ENCODE data around the gene CCL13. TPM values are rescaled to one million over a fixed set of nuclear protein-coding genes. Genes with fewer than 3 reads are reported as not detected.

The CCL13 gene
- total and polyA plus RNA-seq, 10 of the 15 experiments (the other 5 are each of a cell fraction or from before 2014, with no cell fraction given): not detected

- H3K4me3 ChIP-seq: no peak overlapping the region
- H3K36me3 ChIP-seq (ENCODE audit: control insufficient read depth in 2 of 2, insufficient read depth in 2 of 2, low read length in 1 of 2): no peaks in the 10 kb centered on the region
- H2AFZ ChIP-seq (ENCODE audit: control insufficient read depth, low read depth, low read length): no peak overlapping the region
- no peak overlapping the region for H3K4me2 ChIP-seq (ENCODE audit: control insufficient read depth, insufficient read depth)
- H4K20me1 ChIP-seq (ENCODE audit: control insufficient read depth, insufficient read depth): no peaks in the 10 kb centered on the region
- DNase-seq (ENCODE audit: low read depth, low spot score) (no peak), FAIRE-seq (no peak), ATAC-seq (no peak)
- in situ Hi-C loops (cut with MboI) (no loop called here), intact Hi-C loops (cut with micrococcal nuclease; ENCODE audit: unreplicated experiment) (no loop called here)
- ChIA-PET SMC1A (ENCODE audit: uncharacterized antibody, unreplicated experiment) (interaction anchor here (1.9 kb wide), 1 partner anchor 9 kb away, joined by 7 read pairs; no protein-coding TSS in a partner anchor), POLR2A (no interaction called here), CTCF (interaction anchor here (2.2 kb wide), 1 partner anchor 10 kb away, joined by 19 read pairs; the partner anchor contains the start of gene CCL1), RAD21 (ENCODE audit: unreplicated experiment) (no interaction called here)
- no peak overlapping the region for H3K27ac ChIP-seq (ENCODE audit: control insufficient read depth, insufficient read depth)
- no peaks in the 10 kb centered on the region for H3K9me3 ChIP-seq (replicated peaks; ENCODE audit: control insufficient read depth, insufficient read depth, low read length)
- no TSS peak for BruUV-seq (replicated peaks)
- TF ChIP-seq USF1 (IDR thresholded peaks at IDR 0.05; ENCODE audit: borderline replicate concordance, extremely low read length, insufficient read depth, low read depth, low read length): no peak
- TF ChIP-seq KDM1A (IDR thresholded peaks at IDR 0.05; ENCODE audit: borderline replicate concordance): no peak
- no peak for TF ChIP-seq HCFC1 (IDR thresholded peaks at IDR 0.05; ENCODE audit: low read length)
- no peak for TF ChIP-seq NFXL1 (IDR thresholded peaks at IDR 0.05; ENCODE audit: borderline replicate concordance)
- no peak for TF ChIP-seq IRF4 (IDR thresholded peaks at IDR 0.05; ENCODE audit: low read depth, low read length)
- no peak for TF ChIP-seq RBBP5 (conservative IDR thresholded peaks at IDR 0.05)
- TF ChIP-seq ESRRA (IDR thresholded peaks at IDR 0.05; ENCODE audit: low read length): no peak
- peaks cover 0 to 5% of the 10 kb centered on the region in 2 experiments; a peak in 1 of 4 replicates for H3K27me3 ChIP-seq (replicated peaks in 1 of 2; ENCODE audit: control insufficient read depth in 2 of 2, insufficient read depth in 2 of 2, low read length in 1 of 2)
- H3K79me2 ChIP-seq (ENCODE audit: control insufficient read depth, insufficient read depth, low read length): no peaks in the 10 kb centered on the region
- no peaks in the 10 kb centered on the region for H3K4me1 ChIP-seq (ENCODE audit: control insufficient read depth, insufficient read depth, low read length)
- no peak overlapping the region for H3K9ac ChIP-seq (ENCODE audit: control insufficient read depth, insufficient read depth, low read length)
These were observed 4.1 kb upstream of the CCL13 start for GRCh38 chr17:34352191-34352590.

- ChIA-PET CTCF (interaction anchor here (0.8 to 3.1 kb wide), 5 partner anchors 22 to 165 kb away, joined by 3 to 18 read pairs (median 3); no protein-coding TSS in a partner anchor), POLR2A (no interaction called here), SMC1A (ENCODE audit: uncharacterized antibody, unreplicated experiment) (interaction anchor here (0.6 to 2.1 kb wide), 5 partner anchors 23 to 153 kb away, joined by 3 to 11 read pairs (median 3); no protein-coding TSS in a partner anchor), RAD21 (ENCODE audit: unreplicated experiment) (interaction anchor here (1.7 kb wide), 1 partner anchor 154 kb away, joined by 4 read pairs; no protein-coding TSS in a partner anchor)
- no peaks in the 10 kb centered on the region for H3K4me1 ChIP-seq (ENCODE audit: control insufficient read depth, insufficient read depth, low read length)
- H3K9me3 ChIP-seq (replicated peaks; ENCODE audit: control insufficient read depth, insufficient read depth, low read length): no peaks in the 10 kb centered on the region
- H3K27ac ChIP-seq (ENCODE audit: control insufficient read depth, insufficient read depth): no peak overlapping the region
- H3K36me3 ChIP-seq (ENCODE audit: control insufficient read depth in 2 of 2, insufficient read depth in 2 of 2, low read length in 1 of 2): no peaks in the 10 kb centered on the region
- no peak overlapping the region for H3K9ac ChIP-seq (ENCODE audit: control insufficient read depth, insufficient read depth, low read length)
- no peak overlapping the region for H3K4me3 ChIP-seq
- no peaks in the 10 kb centered on the region for H4K20me1 ChIP-seq (ENCODE audit: control insufficient read depth, insufficient read depth)
- TF ChIP-seq CEBPB (IDR thresholded peaks at IDR 0.05; ENCODE audit: borderline replicate concordance in 1 of 2, low read depth in 2 of 2, low read length in 2 of 2) (no peak), JUND (IDR thresholded peaks at IDR 0.05; ENCODE audit: low read depth, low read length) (no peak)
- ATAC-seq: no peak
- H3K4me2 ChIP-seq (ENCODE audit: control insufficient read depth, insufficient read depth): no peak overlapping the region
- no peak for FAIRE-seq
- in situ Hi-C loops (cut with MboI) (no loop called here), intact Hi-C loops (cut with micrococcal nuclease; ENCODE audit: unreplicated experiment) (no loop called here)
- no peaks in the 10 kb centered on the region for H3K79me2 ChIP-seq (ENCODE audit: control insufficient read depth, insufficient read depth, low read length)
- no TSS peak for BruUV-seq (replicated peaks)
- H2AFZ ChIP-seq (ENCODE audit: control insufficient read depth, low read depth, low read length): no peak overlapping the region
- no peak for DNase-seq (ENCODE audit: low read depth, low spot score)
- H3K27me3 ChIP-seq (replicated peaks in 1 of 2; ENCODE audit: control insufficient read depth in 2 of 2, insufficient read depth in 2 of 2, low read length in 1 of 2): peaks cover 0 to 5% of the 10 kb centered on the region in 2 experiments; a peak in 1 of 4 replicates
These were observed 1.6 kb upstream of the CCL13 start for GRCh38 chr17:34354637-34355036.

Data from GM12878 (cell line).